ENCODE results near the gene SLC39A5.
A peak's percentile ranks its signal among the peaks of the same experiment; 100 is the strongest.

Gene SLC39A5

DNA sequence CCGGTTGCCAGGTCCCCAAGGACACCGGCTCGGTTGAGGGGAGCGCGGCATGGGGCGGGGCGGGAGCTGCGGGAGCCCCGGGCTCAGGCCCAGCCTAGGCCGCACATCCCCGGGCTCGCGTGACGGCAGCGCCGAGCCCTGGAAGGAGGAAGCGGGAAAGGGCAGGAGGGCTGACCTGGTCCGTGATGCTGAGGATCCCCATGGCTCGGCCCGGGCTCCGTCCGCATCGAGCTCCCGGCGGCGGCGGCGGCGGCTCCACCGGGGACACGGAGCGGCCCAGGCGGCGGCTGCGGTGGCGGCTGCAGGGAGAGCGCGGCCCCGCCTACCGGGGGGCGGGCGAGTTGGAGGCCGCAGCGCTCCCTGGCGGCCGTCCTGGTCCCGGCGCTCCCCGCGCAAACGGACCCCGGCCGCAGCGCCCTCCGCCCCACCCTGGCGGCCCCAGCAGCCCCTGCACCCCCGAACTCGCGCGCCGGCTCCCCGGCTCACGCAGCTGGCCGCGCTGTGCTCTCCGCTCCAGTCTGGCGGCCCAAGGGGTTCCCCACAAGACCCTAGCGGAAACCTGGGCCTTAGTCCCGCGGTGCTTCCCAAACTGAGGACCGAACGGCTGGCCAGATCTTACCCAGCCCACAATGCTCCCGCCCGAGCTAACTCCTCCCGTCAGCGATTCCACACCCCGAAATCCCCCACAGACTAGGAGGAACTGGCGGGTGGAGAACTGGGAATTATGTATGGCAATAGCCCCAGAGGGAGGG is 28.4 kb downstream of the SLC39A5 start, which contains the start of gene ANKRD52:
TSS of gene ANKRD52 (minus strand) at position 317 of the 752 bp plus-strand sequence. CDS start at position 202, 115 bp downstream.
- peak within 1 kb of the TSS; percentile 82 for H3K23ac ChIP-seq (ENCODE audit: low read depth, low read length, poor library complexity)
- peak within 1 kb of the TSS; percentile 92 for H3K14ac ChIP-seq (ENCODE audit: low read length)
- no peak within 1 kb of the TSS for H2BK12ac ChIP-seq (ENCODE audit: low read length)
- peak within 1 kb of the TSS; percentile 99 for H3K18ac ChIP-seq (ENCODE audit: low read length)
- H2BK120ac ChIP-seq (ENCODE audit: low read depth, low read length), result peak within 1 kb of the TSS; percentile 53
- peaks cover 10% of the 10 kb centered on the region for H3K79me1 ChIP-seq (ENCODE audit: low read depth, low read length)
- DNase-seq (ENCODE audit: low spot score), result peak; percentile 81
- H3K36me3 ChIP-seq (replicated peaks in 1 of 2; ENCODE audit: control insufficient read depth in 2 of 2, insufficient read depth in 2 of 2, low read length in 2 of 2), result peaks cover 28 to 39% of the 10 kb centered on the region in 2 donors
- H3K9me3 ChIP-seq (replicated peaks in 1 of 2; ENCODE audit: control insufficient read depth in 2 of 2, insufficient read depth in 1 of 2, low read depth in 1 of 2, low read length in 2 of 2), result no peaks in the 10 kb centered on the region
- peak within 1 kb of the TSS; percentile 64 for H2AK5ac ChIP-seq (ENCODE audit: low read depth, low read length)
- WGBS, 2 donors (ENCODE audit: extremely low coverage in 2 of 2, insufficient read length in 2 of 2, insufficient replicate concordance in 1 of 2), result no CpG with 5 or more reads among the region's 78 CpGs
- peak within 1 kb of the TSS; percentile 78 to 89 for H3K4me3 ChIP-seq (ENCODE audit: low read length in 2 of 2)
- H3K27me3 ChIP-seq (ENCODE audit: control insufficient read depth in 3 of 3, insufficient read depth in 3 of 3, low read depth in 1 of 3, low read length in 3 of 3), result no peaks in the 10 kb centered on the region
- peak within 1 kb of the TSS; percentile 93 for H2BK15ac ChIP-seq (ENCODE audit: low read length)
- no peak within 1 kb of the TSS for H4K91ac ChIP-seq (ENCODE audit: low read depth, low read length, poor library complexity)
- H2BK5ac ChIP-seq (ENCODE audit: low read length), result peak within 1 kb of the TSS; percentile 93
- no peak within 1 kb of the TSS for H3K4ac ChIP-seq (ENCODE audit: low read length)
- H4K8ac ChIP-seq (ENCODE audit: low read depth, low read length), result no peak within 1 kb of the TSS
- peak within 1 kb of the TSS; percentile 62 for H3K27ac ChIP-seq (replicated peaks; ENCODE audit: low read length)
- peaks cover 8 to 12% of the 10 kb centered on the region in 2 donors for H3K4me1 ChIP-seq (ENCODE audit: control insufficient read depth in 2 of 2, insufficient read depth in 1 of 2, low read depth in 1 of 2, low read length in 2 of 2)
- H3K4me2 ChIP-seq (ENCODE audit: insufficient read depth, low read length, poor library complexity, severe bottlenecking), result peak within 1 kb of the TSS; percentile 70
- peak within 1 kb of the TSS; percentile 99 for H2AFZ ChIP-seq (ENCODE audit: low read length)
- peak within 1 kb of the TSS; percentile 99 for H3K9ac ChIP-seq (ENCODE audit: low read depth, low read length, poor library complexity)

DNA sequence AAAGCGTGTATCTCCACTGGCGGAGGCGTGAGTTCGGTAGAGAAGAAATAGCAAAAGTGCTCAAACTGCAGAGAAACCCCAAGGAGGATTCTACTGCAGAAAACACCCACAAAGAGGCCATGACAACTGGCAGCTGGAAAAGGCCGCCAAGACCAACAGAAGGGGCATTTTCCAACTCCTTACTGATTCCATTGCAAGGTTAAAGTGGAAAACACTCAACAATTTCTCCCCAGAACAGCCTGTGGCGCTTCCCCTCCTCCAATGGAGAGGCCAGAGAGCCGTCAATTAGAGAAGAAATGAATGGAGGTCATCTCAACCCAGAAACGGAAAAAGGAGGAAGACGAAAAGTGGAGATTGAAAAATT is 29.0 kb downstream of the SLC39A5 start:
- H3K14ac ChIP-seq (ENCODE audit: low read length), result no peak overlapping the region
- no peak overlapping the region for H4K8ac ChIP-seq (ENCODE audit: low read depth, low read length)
- peak overlapping the region; percentile 82 for H3K23ac ChIP-seq (ENCODE audit: low read depth, low read length, poor library complexity)
- H3K79me1 ChIP-seq (ENCODE audit: low read depth, low read length), result peaks cover 10% of the 10 kb centered on the region
- peaks cover 22 to 34% of the 10 kb centered on the region in 2 donors for H3K36me3 ChIP-seq (replicated peaks in 1 of 2; ENCODE audit: control insufficient read depth in 2 of 2, insufficient read depth in 2 of 2, low read length in 2 of 2)
- H3K4me3 ChIP-seq (ENCODE audit: low read length in 2 of 2), result peak overlapping the region; percentile 78 to 88
- peaks cover 8 to 12% of the 10 kb centered on the region in 2 donors for H3K4me1 ChIP-seq (ENCODE audit: control insufficient read depth in 2 of 2, insufficient read depth in 1 of 2, low read depth in 1 of 2, low read length in 2 of 2)
- H3K27ac ChIP-seq (replicated peaks; ENCODE audit: low read length), result no peak overlapping the region
- no peak overlapping the region for H2BK120ac ChIP-seq (ENCODE audit: low read depth, low read length)
- peak overlapping the region; percentile 89 for H3K9ac ChIP-seq (ENCODE audit: low read depth, low read length, poor library complexity)
- H2BK15ac ChIP-seq (ENCODE audit: low read length), result peak overlapping the region; percentile 93
- no CpG with 5 or more reads among the region's 9 CpGs for WGBS, 2 donors (ENCODE audit: extremely low coverage in 2 of 2, insufficient read length in 2 of 2, insufficient replicate concordance in 1 of 2)
- peak overlapping the region; percentile 93 for H2BK5ac ChIP-seq (ENCODE audit: low read length)
- peak; percentile 9 for DNase-seq (ENCODE audit: low spot score)
- H4K91ac ChIP-seq (ENCODE audit: low read depth, low read length, poor library complexity), result no peak overlapping the region
- no peaks in the 10 kb centered on the region for H3K9me3 ChIP-seq (replicated peaks in 1 of 2; ENCODE audit: control insufficient read depth in 2 of 2, insufficient read depth in 1 of 2, low read depth in 1 of 2, low read length in 2 of 2)
- peak overlapping the region; percentile 70 for H3K4me2 ChIP-seq (ENCODE audit: insufficient read depth, low read length, poor library complexity, severe bottlenecking)
- H2AFZ ChIP-seq (ENCODE audit: low read length), result peak overlapping the region; percentile 99
- peak overlapping the region; percentile 93 for H3K18ac ChIP-seq (ENCODE audit: low read length)
- no peak overlapping the region for H3K4ac ChIP-seq (ENCODE audit: low read length)
- no peaks in the 10 kb centered on the region for H3K27me3 ChIP-seq (ENCODE audit: control insufficient read depth in 3 of 3, insufficient read depth in 3 of 3, low read depth in 1 of 3, low read length in 3 of 3)
- H2BK12ac ChIP-seq (ENCODE audit: low read length), result no peak overlapping the region
- H2AK5ac ChIP-seq (ENCODE audit: low read depth, low read length), result peak overlapping the region; percentile 64

DNA sequence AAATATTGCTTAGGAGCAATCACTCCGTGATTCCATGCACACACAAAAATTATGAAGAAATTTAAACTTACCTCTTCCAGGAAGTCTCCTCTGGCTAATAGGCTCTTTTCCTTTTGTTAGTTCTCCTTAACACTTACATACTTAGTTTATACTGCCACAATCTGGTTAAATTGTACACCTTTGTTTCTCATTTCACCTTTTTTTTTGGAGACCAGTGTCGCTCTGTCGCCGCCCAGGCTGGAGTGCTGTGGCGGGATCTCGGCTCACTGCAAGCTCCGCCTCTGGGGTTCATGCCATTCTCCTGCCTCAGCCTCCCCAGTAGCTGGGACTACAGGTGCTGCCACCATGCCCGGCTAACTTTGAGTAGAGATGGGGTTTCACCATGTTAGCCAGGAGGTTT is 30.5 kb downstream of the SLC39A5 start:
- Histone ChIP-seq H3K4me2 (ENCODE audit: insufficient read depth, low read length, poor library complexity, severe bottlenecking) (no peak overlapping the region), H2AFZ (ENCODE audit: low read length) (no peak overlapping the region), H3K9ac (ENCODE audit: low read depth, low read length, poor library complexity) (no peak overlapping the region), H3K36me3 (replicated peaks in 1 of 2; ENCODE audit: control insufficient read depth in 2 of 2, insufficient read depth in 2 of 2, low read length in 2 of 2) (peaks cover 12 to 19% of the 10 kb centered on the region in 2 donors), H2AK5ac (ENCODE audit: low read depth, low read length) (no peak overlapping the region), H3K79me1 (ENCODE audit: low read depth, low read length) (peaks cover 10% of the 10 kb centered on the region), H3K4me3 (ENCODE audit: low read length in 2 of 2) (no peak overlapping the region), H3K14ac (ENCODE audit: low read length) (no peak overlapping the region), H2BK15ac (ENCODE audit: low read length) (no peak overlapping the region), H4K8ac (ENCODE audit: low read depth, low read length) (no peak overlapping the region), H4K91ac (ENCODE audit: low read depth, low read length, poor library complexity) (no peak overlapping the region), H3K23ac (ENCODE audit: low read depth, low read length, poor library complexity) (no peak overlapping the region), H3K27ac (replicated peaks; ENCODE audit: low read length) (no peak overlapping the region), H3K9me3 (replicated peaks in 1 of 2; ENCODE audit: control insufficient read depth in 2 of 2, insufficient read depth in 1 of 2, low read depth in 1 of 2, low read length in 2 of 2) (no peaks in the 10 kb centered on the region), H2BK12ac (ENCODE audit: low read length) (no peak overlapping the region), H3K4ac (ENCODE audit: low read length) (no peak overlapping the region), H2BK5ac (ENCODE audit: low read length) (no peak overlapping the region), H3K18ac (ENCODE audit: low read length) (no peak overlapping the region), H3K4me1 (ENCODE audit: control insufficient read depth in 2 of 2, insufficient read depth in 1 of 2, low read depth in 1 of 2, low read length in 2 of 2) (peaks cover 8 to 12% of the 10 kb centered on the region in 2 donors), H3K27me3 (ENCODE audit: control insufficient read depth in 3 of 3, insufficient read depth in 3 of 3, low read depth in 1 of 3, low read length in 3 of 3) (no peaks in the 10 kb centered on the region), H2BK120ac (ENCODE audit: low read depth, low read length) (no peak overlapping the region)
- no CpG with 5 or more reads among the region's 8 CpGs for WGBS, 2 donors (ENCODE audit: extremely low coverage in 2 of 2, insufficient read length in 2 of 2, insufficient replicate concordance in 1 of 2)
- no peak for DNase-seq (ENCODE audit: low spot score)

DNA sequence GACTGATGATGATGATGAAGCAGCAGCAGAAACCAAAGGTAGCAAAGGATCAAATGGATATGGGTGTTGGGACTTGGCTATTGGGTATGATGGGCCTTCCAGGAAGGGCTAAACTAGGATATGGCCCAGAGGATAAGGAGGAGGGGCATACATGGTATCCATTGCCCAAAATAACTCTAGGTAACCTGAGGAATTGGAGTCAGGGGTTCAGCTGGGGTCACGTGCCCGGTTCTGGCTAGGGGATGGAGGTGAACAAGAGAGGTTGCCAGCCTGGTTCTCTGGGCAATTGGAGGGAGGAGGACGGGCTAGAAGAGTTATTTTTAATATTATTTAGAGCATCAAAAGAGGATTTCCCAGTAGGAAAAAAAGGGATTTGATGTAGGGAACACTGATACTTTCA is 31.1 kb downstream of the SLC39A5 start:
- H3K36me3 ChIP-seq (replicated peaks in 1 of 2; ENCODE audit: control insufficient read depth in 2 of 2, insufficient read depth in 2 of 2, low read length in 2 of 2), result peaks cover 7 to 14% of the 10 kb centered on the region in 2 donors
- no peak overlapping the region for H2BK15ac ChIP-seq (ENCODE audit: low read length)
- peaks cover 8 to 12% of the 10 kb centered on the region in 2 donors for H3K4me1 ChIP-seq (ENCODE audit: control insufficient read depth in 2 of 2, insufficient read depth in 1 of 2, low read depth in 1 of 2, low read length in 2 of 2)
- no peak overlapping the region for H4K91ac ChIP-seq (ENCODE audit: low read depth, low read length, poor library complexity)
- H2BK120ac ChIP-seq (ENCODE audit: low read depth, low read length), result no peak overlapping the region
- no peaks in the 10 kb centered on the region for H3K9me3 ChIP-seq (replicated peaks in 1 of 2; ENCODE audit: control insufficient read depth in 2 of 2, insufficient read depth in 1 of 2, low read depth in 1 of 2, low read length in 2 of 2)
- no peak overlapping the region for H3K9ac ChIP-seq (ENCODE audit: low read depth, low read length, poor library complexity)
- no CpG with 5 or more reads among the region's 3 CpGs for WGBS, 2 donors (ENCODE audit: extremely low coverage in 2 of 2, insufficient read length in 2 of 2, insufficient replicate concordance in 1 of 2)
- H4K8ac ChIP-seq (ENCODE audit: low read depth, low read length), result no peak overlapping the region
- H3K18ac ChIP-seq (ENCODE audit: low read length), result no peak overlapping the region
- H3K14ac ChIP-seq (ENCODE audit: low read length), result no peak overlapping the region
- no peak overlapping the region for H2BK12ac ChIP-seq (ENCODE audit: low read length)
- H2BK5ac ChIP-seq (ENCODE audit: low read length), result no peak overlapping the region
- no peaks in the 10 kb centered on the region for H3K27me3 ChIP-seq (ENCODE audit: control insufficient read depth in 3 of 3, insufficient read depth in 3 of 3, low read depth in 1 of 3, low read length in 3 of 3)
- H3K27ac ChIP-seq (replicated peaks; ENCODE audit: low read length), result no peak overlapping the region
- no peak overlapping the region for H3K23ac ChIP-seq (ENCODE audit: low read depth, low read length, poor library complexity)
- no peak overlapping the region for H3K4me2 ChIP-seq (ENCODE audit: insufficient read depth, low read length, poor library complexity, severe bottlenecking)
- no peak overlapping the region for H2AK5ac ChIP-seq (ENCODE audit: low read depth, low read length)
- H3K79me1 ChIP-seq (ENCODE audit: low read depth, low read length), result peaks cover 10% of the 10 kb centered on the region
- no peak overlapping the region for H3K4me3 ChIP-seq (ENCODE audit: low read length in 2 of 2)
- no peak overlapping the region for H2AFZ ChIP-seq (ENCODE audit: low read length)
- H3K4ac ChIP-seq (ENCODE audit: low read length), result no peak overlapping the region
- DNase-seq (ENCODE audit: low spot score), result no peak
